Retinal pigment epithelial cell (primary cell): Measurements from ENCODE around the gene GNB1L.

Experiments used
- DNase-seq: peaks from one replicate; pipeline ENCODE4 v3.0.0-alpha.2; 2010; ENCODE audit warnings: low read depth
- H3K4me3 ChIP-seq: 2 replicates; pipeline ENCODE4 v1.5.1; 2011; ENCODE audit warnings: mild to moderate bottlenecking, low read length, control low read depth, moderate library complexity
- CTCF ChIP-seq: conservative IDR thresholded peaks from 2 replicates; pipeline ENCODE4 v1.5.1; 2011; ENCODE audit warnings: low read depth, low read length, control low read depth, inconsistent platforms

GNB1L gene

GRCh38 chr22:19849835-19850762, 4.6 kb downstream of the GNB1L start:
- H3K4me3 ChIP-seq, result no peak overlapping the region
- DNase-seq, result no peak
- TF ChIP-seq CTCF, result no peak

- TF ChIP-seq CTCF, result no peak
- no peak overlapping the region for H3K4me3 ChIP-seq
- no peak for DNase-seq
Measured at GRCh38 chr22:19848298-19849224, 6.1 kb downstream of the GNB1L start.

DNA sequence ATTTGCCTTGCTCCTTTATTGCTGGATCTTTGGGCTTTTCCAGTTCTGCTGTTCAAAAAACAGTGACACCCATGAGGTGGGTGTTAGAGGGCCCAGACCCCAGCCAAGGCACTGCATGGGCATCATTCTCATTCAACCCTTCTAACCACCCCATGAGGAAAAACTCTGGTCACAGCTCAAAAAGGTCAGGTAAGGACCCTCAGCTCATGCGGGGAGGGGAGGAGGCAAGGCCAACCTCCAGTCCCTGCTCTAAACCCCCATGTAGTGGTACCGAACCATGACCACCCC, 7.4 kb downstream of the GNB1L start:
- TF ChIP-seq CTCF, result no peak
- DNase-seq, result no peak
- H3K4me3 ChIP-seq, result no peak overlapping the region

- H3K4me3 ChIP-seq, result no peak overlapping the region
- no peak for DNase-seq
- no peak for TF ChIP-seq CTCF
Measured at GRCh38 chr22:19846620-19847344, 7.9 kb downstream of the GNB1L start.

GRCh38 chr22:19845054-19845722, 9.5 kb downstream of the GNB1L start:
- DNase-seq, result no peak
- H3K4me3 ChIP-seq, result no peak overlapping the region
- TF ChIP-seq CTCF, result no peak

GRCh38 chr22:19844377-19845053, 10.2 kb downstream of the GNB1L start:
- no peak for DNase-seq
- TF ChIP-seq CTCF, result no peak
- no peak overlapping the region for H3K4me3 ChIP-seq
